ENCODE measurements around the gene TXNDC15. TPM values are rescaled to one million over a fixed set of nuclear protein-coding genes. Genes with fewer than 3 reads are reported as not detected.

TXNDC15 gene
- total and polyA plus RNA-seq, 2 of the 13 experiments (the other 11 are each of a cell fraction or from before 2014, with no cell fraction given): 22.2 to 49.9 TPM

GRCh38 chr5:134904610-134905245 is 30.6 kb downstream of the TXNDC15 start, which contains the start of gene PCBD2 (continued):
- TF ChIP-seq, protein P1, sequence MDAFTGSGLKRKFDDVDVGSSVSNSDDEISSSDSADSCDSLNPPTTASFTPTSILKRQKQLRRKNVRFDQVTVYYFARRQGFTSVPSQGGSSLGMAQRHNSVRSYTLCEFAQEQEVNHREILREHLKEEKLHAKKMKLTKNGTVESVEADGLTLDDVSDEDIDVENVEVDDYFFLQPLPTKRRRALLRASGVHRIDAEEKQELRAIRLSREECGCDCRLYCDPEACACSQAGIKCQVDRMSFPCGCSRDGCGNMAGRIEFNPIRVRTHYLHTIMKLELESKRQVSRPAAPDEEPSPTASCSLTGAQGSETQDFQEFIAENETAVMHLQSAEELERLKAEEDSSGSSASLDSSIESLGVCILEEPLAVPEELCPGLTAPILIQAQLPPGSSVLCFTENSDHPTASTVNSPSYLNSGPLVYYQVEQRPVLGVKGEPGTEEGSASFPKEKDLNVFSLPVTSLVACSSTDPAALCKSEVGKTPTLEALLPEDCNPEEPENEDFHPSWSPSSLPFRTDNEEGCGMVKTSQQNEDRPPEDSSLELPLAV (CRISPR knock-in tag; conservative IDR thresholded peaks at IDR 0.05; ENCODE audit: low read depth): no peak; the same call in 1 of the 2 replicates
- TF ChIP-seq STAT5B (CRISPR knock-in tag; IDR thresholded peaks at IDR 0.05) (no peak), KAT8 (CRISPR knock-in tag; IDR thresholded peaks at IDR 0.05) (peak; percentile 53; the same call in 1 of the 2 replicates), ZFP82 (CRISPR knock-in tag; IDR thresholded peaks at IDR 0.05; ENCODE audit: borderline replicate concordance) (no peak), MED13 (CRISPR knock-in tag; IDR thresholded peaks at IDR 0.05) (peak; percentile 67; the same call in 1 of the 2 replicates), SALL2 (CRISPR knock-in tag; IDR thresholded peaks at IDR 0.05) (peak; percentile 82), ZNF460 (CRISPR knock-in tag; IDR thresholded peaks at IDR 0.05; ENCODE audit: borderline replicate concordance) (peak; percentile 34; the same call in 1 of the 2 replicates), CREB1 (IDR thresholded peaks at IDR 0.05) (no peak), CREB1 (CRISPR knock-in tag; IDR thresholded peaks at IDR 0.05) (no peak), PTBP1 (IDR thresholded peaks at IDR 0.05; ENCODE audit: low read depth, low read length, poor library complexity, severe bottlenecking) (no peak), POGK (CRISPR knock-in tag; conservative IDR thresholded peaks at IDR 0.05) (peak; percentile 99), SYNCRIP (IDR thresholded peaks at IDR 0.05; ENCODE audit: insufficient read depth, low read depth, low read length) (no peak), ZNF788 (CRISPR knock-in tag; IDR thresholded peaks at IDR 0.05; ENCODE audit: borderline replicate concordance) (peak; percentile 75; the same call in 1 of the 2 replicates), ZNF607 (CRISPR knock-in tag; IDR thresholded peaks at IDR 0.05; ENCODE audit: borderline replicate concordance) (peak; percentile 58; the same call in 1 of the 2 replicates), ZNF253 (CRISPR knock-in tag; IDR thresholded peaks at IDR 0.05; ENCODE audit: borderline replicate concordance) (no peak)
- TF ChIP-seq, protein P2, sequence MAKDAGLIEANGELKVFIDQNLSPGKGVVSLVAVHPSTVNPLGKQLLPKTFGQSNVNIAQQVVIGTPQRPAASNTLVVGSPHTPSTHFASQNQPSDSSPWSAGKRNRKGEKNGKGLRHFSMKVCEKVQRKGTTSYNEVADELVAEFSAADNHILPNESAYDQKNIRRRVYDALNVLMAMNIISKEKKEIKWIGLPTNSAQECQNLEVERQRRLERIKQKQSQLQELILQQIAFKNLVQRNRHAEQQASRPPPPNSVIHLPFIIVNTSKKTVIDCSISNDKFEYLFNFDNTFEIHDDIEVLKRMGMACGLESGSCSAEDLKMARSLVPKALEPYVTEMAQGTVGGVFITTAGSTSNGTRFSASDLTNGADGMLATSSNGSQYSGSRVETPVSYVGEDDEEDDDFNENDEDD (CRISPR knock-in tag; IDR thresholded peaks at IDR 0.05; ENCODE audit: borderline replicate concordance): peak; percentile 83
- TF ChIP-seq, protein P3, sequence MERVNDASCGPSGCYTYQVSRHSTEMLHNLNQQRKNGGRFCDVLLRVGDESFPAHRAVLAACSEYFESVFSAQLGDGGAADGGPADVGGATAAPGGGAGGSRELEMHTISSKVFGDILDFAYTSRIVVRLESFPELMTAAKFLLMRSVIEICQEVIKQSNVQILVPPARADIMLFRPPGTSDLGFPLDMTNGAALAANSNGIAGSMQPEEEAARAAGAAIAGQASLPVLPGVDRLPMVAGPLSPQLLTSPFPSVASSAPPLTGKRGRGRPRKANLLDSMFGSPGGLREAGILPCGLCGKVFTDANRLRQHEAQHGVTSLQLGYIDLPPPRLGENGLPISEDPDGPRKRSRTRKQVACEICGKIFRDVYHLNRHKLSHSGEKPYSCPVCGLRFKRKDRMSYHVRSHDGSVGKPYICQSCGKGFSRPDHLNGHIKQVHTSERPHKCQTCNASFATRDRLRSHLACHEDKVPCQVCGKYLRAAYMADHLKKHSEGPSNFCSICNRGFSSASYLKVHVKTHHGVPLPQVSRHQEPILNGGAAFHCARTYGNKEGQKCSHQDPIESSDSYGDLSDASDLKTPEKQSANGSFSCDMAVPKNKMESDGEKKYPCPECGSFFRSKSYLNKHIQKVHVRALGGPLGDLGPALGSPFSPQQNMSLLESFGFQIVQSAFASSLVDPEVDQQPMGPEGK (CRISPR knock-in tag; IDR thresholded peaks at IDR 0.05): peak; percentile 76
- TF ChIP-seq, protein P4, sequence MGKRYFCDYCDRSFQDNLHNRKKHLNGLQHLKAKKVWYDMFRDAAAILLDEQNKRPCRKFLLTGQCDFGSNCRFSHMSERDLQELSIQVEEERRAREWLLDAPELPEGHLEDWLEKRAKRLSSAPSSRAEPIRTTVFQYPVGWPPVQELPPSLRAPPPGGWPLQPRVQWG (CRISPR knock-in tag; IDR thresholded peaks at IDR 0.05; ENCODE audit: borderline replicate concordance, low read depth): no peak
- TF ChIP-seq, protein P5, sequence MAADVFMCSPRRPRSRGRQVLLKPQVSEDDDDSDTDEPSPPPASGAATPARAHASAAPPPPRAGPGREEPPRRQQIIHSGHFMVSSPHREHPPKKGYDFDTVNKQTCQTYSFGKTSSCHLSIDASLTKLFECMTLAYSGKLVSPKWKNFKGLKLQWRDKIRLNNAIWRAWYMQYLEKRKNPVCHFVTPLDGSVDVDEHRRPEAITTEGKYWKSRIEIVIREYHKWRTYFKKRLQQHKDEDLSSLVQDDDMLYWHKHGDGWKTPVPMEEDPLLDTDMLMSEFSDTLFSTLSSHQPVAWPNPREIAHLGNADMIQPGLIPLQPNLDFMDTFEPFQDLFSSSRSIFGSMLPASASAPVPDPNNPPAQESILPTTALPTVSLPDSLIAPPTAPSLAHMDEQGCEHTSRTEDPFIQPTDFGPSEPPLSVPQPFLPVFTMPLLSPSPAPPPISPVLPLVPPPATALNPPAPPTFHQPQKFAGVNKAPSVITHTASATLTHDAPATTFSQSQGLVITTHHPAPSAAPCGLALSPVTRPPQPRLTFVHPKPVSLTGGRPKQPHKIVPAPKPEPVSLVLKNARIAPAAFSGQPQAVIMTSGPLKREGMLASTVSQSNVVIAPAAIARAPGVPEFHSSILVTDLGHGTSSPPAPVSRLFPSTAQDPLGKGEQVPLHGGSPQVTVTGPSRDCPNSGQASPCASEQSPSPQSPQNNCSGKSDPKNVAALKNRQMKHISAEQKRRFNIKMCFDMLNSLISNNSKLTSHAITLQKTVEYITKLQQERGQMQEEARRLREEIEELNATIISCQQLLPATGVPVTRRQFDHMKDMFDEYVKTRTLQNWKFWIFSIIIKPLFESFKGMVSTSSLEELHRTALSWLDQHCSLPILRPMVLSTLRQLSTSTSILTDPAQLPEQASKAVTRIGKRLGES (CRISPR knock-in tag; IDR thresholded peaks at IDR 0.05; ENCODE audit: borderline replicate concordance): no peak; the same call in 1 of the 2 replicates

All from HepG2 (cell line).